CD4-positive, CD25-positive, alpha-beta regulatory T cell (primary cell): Measurements from ENCODE around the gene CCNB2. TPM values are rescaled to one million over a fixed set of nuclear protein-coding genes. Genes with fewer than 3 reads are reported as not detected.
"Not testable (repeated sequence)": the region's sequence is repeated elsewhere in the genome, so short reads cannot be mapped to it uniquely, and the experiment has no call there.

ENCODE experiments used
- ATAC-seq, 2 donors: fragments of 150-1000 bp; cut with Tn5 transposase; one replicate each; pipeline ENCODE4 v1.10.0; 2021; ENCODE audit warnings: low read depth in 2 of 2, moderate number of reproducible peaks in 2 of 2, moderate library complexity in 1 of 2
- DNase-seq, 3 donors: peaks; one replicate each; pipeline versions ENCODE4 v3.0.0 to v3.0.0-alpha.2; 2012 to 2022; ENCODE audit warnings: mixed read lengths in 1 of 3
- H3K27ac ChIP-seq: one replicate; pipeline ENCODE4 v1.7.0; 2013; ENCODE audit warnings: mild to moderate bottlenecking, low read length; ENCODE audit not compliant: insufficient read depth, poor library complexity, severe bottlenecking
- H3K27me3 ChIP-seq: one replicate; pipeline ENCODE4 v1.7.0; 2013; ENCODE audit warnings: low read length; ENCODE audit not compliant: control insufficient read depth, insufficient read depth
- H3K36me3 ChIP-seq: one replicate; pipeline ENCODE4 v1.7.0; 2013; ENCODE audit warnings: mild to moderate bottlenecking, low read length, moderate library complexity; ENCODE audit not compliant: control insufficient read depth, insufficient read depth
- H3K4me1 ChIP-seq: 2 replicates; pipeline ENCODE4 v1.7.0; 2013; ENCODE audit warnings: mild to moderate bottlenecking, low read length; ENCODE audit not compliant: insufficient read depth, control insufficient read depth, poor library complexity, severe bottlenecking
- H3K4me3 ChIP-seq: one replicate; pipeline ENCODE4 v1.7.0; 2013; ENCODE audit warnings: low read depth, mild to moderate bottlenecking, low read length, moderate library complexity
- H3K9me3 ChIP-seq, 2 experiments: 1 replicate in 1 of 2; 2 replicates in 1 of 2; pipeline ENCODE4 v1.7.0; 2013; ENCODE audit warnings: low read length in 2 of 2, mild to moderate bottlenecking in 1 of 2, moderate library complexity in 1 of 2; ENCODE audit not compliant: control insufficient read depth in 2 of 2
- H3K27ac Mint-ChIP-seq, 3 donors: one replicate each; pipeline ENCODE4 v1.8.0; 2020 to 2022; ENCODE audit warnings: mild to moderate bottlenecking in 3 of 3, mixed read lengths in 3 of 3, moderate library complexity in 2 of 3
- H3K27me3 Mint-ChIP-seq: one replicate; pipeline ENCODE4 v1.8.0; 2022; ENCODE audit warnings: mild to moderate bottlenecking, mixed read lengths
- H3K36me3 Mint-ChIP-seq: one replicate; pipeline ENCODE4 v1.8.0; 2020; ENCODE audit warnings: mixed read lengths
- H3K4me1 Mint-ChIP-seq, 4 donors: one replicate each; pipeline ENCODE4 v1.8.0; 2020 to 2022; ENCODE audit warnings: mixed read lengths in 4 of 4, mild to moderate bottlenecking in 1 of 4
- H3K4me3 Mint-ChIP-seq, 4 donors: one replicate each; pipeline ENCODE4 v1.8.0; 2020 to 2022; ENCODE audit warnings: mild to moderate bottlenecking in 4 of 4, mixed read lengths in 4 of 4, moderate library complexity in 3 of 4
- H3K9me3 Mint-ChIP-seq, 7 donors: one replicate each; pipeline ENCODE4 v1.8.0; 2020 to 2022; ENCODE audit warnings: mixed read lengths in 7 of 7, mild to moderate bottlenecking in 3 of 7, moderate library complexity in 2 of 7
- polyA plus RNA-seq, 4 donors: library from polyadenylated mRNA; unstranded; fragments of 300-500 nt; fragmentation: Illumina TruSeq; gene quantifications; one replicate each; pipeline ENCODE4 v1.2.3, GENCODE V29; 2021
- total RNA-seq: library from RNA; stranded (reverse); gene quantifications from one replicate; pipeline ENCODE4 v1.2.3, GENCODE V29; 2022

CCNB2 gene
- total and polyA plus RNA-seq, 5 donors from 2014 or later, result 1.8 to 15.9 (median 6.2) TPM

DNA sequence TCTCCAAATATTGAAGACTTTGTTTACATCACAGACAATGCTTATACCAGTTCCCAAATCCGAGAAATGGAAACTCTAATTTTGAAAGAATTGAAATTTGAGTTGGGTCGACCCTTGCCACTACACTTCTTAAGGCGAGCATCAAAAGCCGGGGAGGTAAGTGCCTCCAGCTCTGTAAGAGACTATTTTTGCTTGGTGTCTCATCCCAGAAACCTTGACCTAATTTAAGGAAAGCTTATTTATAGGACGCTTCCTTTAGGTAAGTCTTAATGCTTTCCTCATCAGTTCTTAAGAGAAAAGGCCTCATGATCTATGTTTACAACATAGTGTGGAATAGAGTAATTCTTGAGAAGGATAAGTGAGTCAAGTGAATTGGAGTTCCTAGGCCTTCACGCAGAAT is 11.8 kb downstream of the CCNB2 start:
- Mint-ChIP-seq H3K27ac (peak overlapping the region in 1 of 3 donors; percentile 0), H3K4me1 (peaks cover 0 to 10% (median 2%) of the 10 kb centered on the region in 4 donors), H3K9me3 (no peaks in the 10 kb centered on the region), H3K27me3 (no peaks in the 10 kb centered on the region), H3K4me3 (no peak overlapping the region), H3K36me3 (no peaks in the 10 kb centered on the region)
- Histone ChIP-seq H3K27me3 (no peaks in the 10 kb centered on the region), H3K4me1 (no peaks in the 10 kb centered on the region), H3K27ac (no peak overlapping the region), H3K9me3 (no peaks in the 10 kb centered on the region), H3K36me3 (peaks cover 4% of the 10 kb centered on the region), H3K4me3 (no peak overlapping the region)
- ATAC-seq (no peak), DNase-seq (no peak)

DNA sequence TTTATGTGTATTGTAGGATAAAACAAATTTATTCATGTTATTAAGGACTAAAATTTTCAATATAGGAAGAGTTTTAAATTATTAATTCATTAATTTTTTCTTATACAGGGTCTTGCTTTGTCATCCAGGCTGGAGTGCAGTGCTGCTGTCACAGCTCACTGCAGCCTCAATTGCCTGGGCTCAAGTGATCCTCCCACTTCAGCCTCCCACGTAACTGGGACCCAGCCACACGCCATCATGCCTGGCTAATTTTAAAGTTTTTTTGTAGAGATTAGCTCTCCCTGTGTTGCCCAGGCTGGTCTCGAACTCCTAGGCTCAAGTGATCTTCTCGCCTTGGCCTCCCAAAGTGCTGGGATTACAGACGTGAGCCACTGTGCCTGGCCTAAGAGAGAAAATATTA is 14.7 kb downstream of the CCNB2 start:
- Mint-ChIP-seq H3K36me3 (no peaks in the 10 kb centered on the region), H3K4me1 (peaks cover 0 to 8% (median 3%) of the 10 kb centered on the region in 4 donors), H3K9me3 (no peaks in the 10 kb centered on the region), H3K4me3 (no peak overlapping the region), H3K27me3 (no peaks in the 10 kb centered on the region), H3K27ac (peak overlapping the region in 1 of 3 donors; percentile 6)
- H3K4me1 ChIP-seq, result no peaks in the 10 kb centered on the region
- H3K9me3 ChIP-seq, result no peaks in the 10 kb centered on the region
- no peaks in the 10 kb centered on the region for H3K27me3 ChIP-seq
- ATAC-seq, result no peak
- no peak overlapping the region for H3K27ac ChIP-seq
- H3K4me3 ChIP-seq, result no peak overlapping the region
- peaks cover 4% of the 10 kb centered on the region for H3K36me3 ChIP-seq
- no peak for DNase-seq

DNA sequence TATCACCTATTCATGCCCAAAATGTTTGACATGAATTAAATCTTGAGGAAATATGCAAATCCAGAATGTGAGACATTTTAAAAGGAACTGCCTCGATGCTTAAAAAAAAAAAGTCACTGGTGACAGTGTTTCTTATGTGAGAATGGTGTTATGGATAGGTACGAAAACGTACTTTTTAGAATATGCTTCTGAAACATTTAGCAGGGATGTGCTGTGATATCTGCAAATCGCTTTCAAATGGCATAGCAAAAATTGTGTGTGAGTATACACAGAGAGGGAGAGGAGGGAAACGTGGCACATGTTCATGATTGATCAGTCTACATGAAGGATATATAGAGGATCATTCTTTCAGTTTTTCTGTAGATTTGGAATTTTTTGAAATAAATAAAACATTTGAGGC is 16.0 kb downstream of the CCNB2 start:
- Mint-ChIP-seq H3K36me3 (no peaks in the 10 kb centered on the region), H3K4me3 (peak overlapping the region in 1 of 4 donors; percentile 7)
- DNase-seq, result no peak

DNA sequence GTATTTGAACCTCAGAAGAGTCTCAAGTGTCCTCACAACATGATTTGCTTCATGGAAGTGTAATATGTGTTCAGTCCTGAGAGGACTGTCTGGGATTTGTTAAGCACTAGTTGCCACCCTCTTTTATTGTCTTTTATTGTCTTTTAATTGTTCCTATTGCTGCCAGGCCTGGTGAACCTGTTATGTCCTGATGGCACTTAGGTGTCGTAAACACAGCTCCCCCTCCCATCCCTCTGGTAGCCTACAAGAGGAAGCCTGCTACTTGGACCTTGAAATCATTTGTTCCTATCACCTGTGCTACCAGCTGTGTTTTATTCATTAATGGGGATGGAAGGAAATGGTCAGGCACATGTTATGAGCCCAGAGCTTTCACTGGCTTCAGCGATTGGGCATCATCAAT is 19.3 kb downstream of the CCNB2 start:
- peak overlapping the region in 2 of 3 donors; percentile 15 to 32 for H3K27ac Mint-ChIP-seq
- no peak for DNase-seq
- Histone ChIP-seq H3K36me3 (no peaks in the 10 kb centered on the region), H3K4me1 (no peaks in the 10 kb centered on the region), H3K4me3 (no peak overlapping the region), H3K9me3 (no peaks in the 10 kb centered on the region), H3K27me3 (no peaks in the 10 kb centered on the region), H3K27ac (no peak overlapping the region)
- H3K4me1 Mint-ChIP-seq, result peaks cover 0 to 20% (median 6%) of the 10 kb centered on the region in 4 donors
- peaks cover 9% of the 10 kb centered on the region for H3K36me3 Mint-ChIP-seq
- no peak overlapping the region for H3K4me3 Mint-ChIP-seq
- H3K27me3 Mint-ChIP-seq, result no peaks in the 10 kb centered on the region
- peaks cover 0 to 5% (median 0%) of the 10 kb centered on the region in 7 donors for H3K9me3 Mint-ChIP-seq
- ATAC-seq, result no peak

More for the DNA sequence above, 16.0 kb downstream of the CCNB2 start:
- H3K9me3 ChIP-seq, result no peaks in the 10 kb centered on the region
- H3K4me1 Mint-ChIP-seq, result peaks cover 0 to 8% (median 3%) of the 10 kb centered on the region in 4 donors
- ATAC-seq, result no peak
- H3K36me3 ChIP-seq, result peaks cover 4% of the 10 kb centered on the region
- no peak overlapping the region for H3K4me3 ChIP-seq
- H3K27me3 Mint-ChIP-seq, result no peaks in the 10 kb centered on the region
- H3K27ac ChIP-seq, result no peak overlapping the region
- no peaks in the 10 kb centered on the region for H3K9me3 Mint-ChIP-seq
- H3K4me1 ChIP-seq, result no peaks in the 10 kb centered on the region
- H3K27me3 ChIP-seq, result no peaks in the 10 kb centered on the region
- peak overlapping the region in 1 of 3 donors; percentile 6 for H3K27ac Mint-ChIP-seq

DNA sequence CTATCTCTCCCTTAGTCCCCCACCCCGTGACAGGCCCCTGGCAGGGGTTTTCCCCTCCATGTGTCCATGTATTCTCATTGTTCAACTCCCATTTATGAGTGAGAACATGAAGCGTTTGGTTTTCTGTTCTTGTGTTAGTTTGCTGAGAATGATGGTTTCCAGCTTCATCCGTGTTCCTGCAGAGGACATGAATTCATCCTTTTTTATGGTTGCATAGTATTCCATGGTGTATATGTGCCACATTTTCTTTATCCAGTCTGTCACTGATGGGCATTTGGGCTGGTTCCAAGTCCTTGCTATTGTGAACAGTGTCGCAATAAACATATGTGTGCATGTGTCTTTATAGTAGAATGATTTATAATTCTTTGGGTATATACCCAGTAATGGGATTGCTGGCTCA is 20.7 kb downstream of the CCNB2 start:
- not testable (repeated sequence) for H3K27me3 Mint-ChIP-seq, H3K9me3 ChIP-seq, H3K4me3 Mint-ChIP-seq, H3K27ac ChIP-seq, H3K4me3 ChIP-seq, H3K27me3 ChIP-seq, H3K4me1 ChIP-seq, H3K36me3 Mint-ChIP-seq, DNase-seq, H3K36me3 ChIP-seq, ATAC-seq
- peaks cover 0 to 15% (median 7%) of the 10 kb centered on the region in 4 donors for H3K4me1 Mint-ChIP-seq
- H3K9me3 Mint-ChIP-seq, result peaks cover 0 to 11% (median 5%) of the 10 kb centered on the region in 7 donors
- H3K27ac Mint-ChIP-seq, result peak overlapping the region in 2 of 3 donors; percentile 20 to 41

DNA sequence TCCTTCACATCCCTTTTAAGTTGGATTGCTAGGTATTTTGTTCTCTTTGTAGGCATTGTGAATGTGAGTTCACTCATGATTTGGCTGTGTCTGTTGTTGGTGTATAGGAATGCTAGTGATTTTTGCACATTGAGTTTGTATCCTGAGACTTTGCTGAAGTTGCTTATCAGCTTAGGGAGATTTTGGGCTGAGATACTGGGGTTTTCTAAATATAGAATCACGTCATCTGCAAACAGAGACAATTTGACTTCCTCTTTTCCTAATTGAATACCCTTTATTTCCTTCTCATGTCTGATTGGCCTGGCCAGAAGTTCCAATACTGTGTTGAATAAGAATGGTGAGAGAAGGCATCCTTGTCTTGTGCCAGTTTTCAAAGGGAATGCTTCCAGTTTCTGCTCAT is 22.3 kb downstream of the CCNB2 start:
- not testable (repeated sequence) for H3K27me3 ChIP-seq, H3K27ac ChIP-seq, H3K4me3 ChIP-seq, H3K27ac Mint-ChIP-seq, DNase-seq, ATAC-seq, H3K9me3 ChIP-seq, H3K27me3 Mint-ChIP-seq, H3K4me3 Mint-ChIP-seq, H3K4me1 ChIP-seq, H3K36me3 ChIP-seq, H3K36me3 Mint-ChIP-seq
- Mint-ChIP-seq H3K9me3 (peaks cover 0 to 11% (median 5%) of the 10 kb centered on the region in 7 donors), H3K4me1 (peaks cover 0 to 15% (median 5%) of the 10 kb centered on the region in 4 donors)

DNA sequence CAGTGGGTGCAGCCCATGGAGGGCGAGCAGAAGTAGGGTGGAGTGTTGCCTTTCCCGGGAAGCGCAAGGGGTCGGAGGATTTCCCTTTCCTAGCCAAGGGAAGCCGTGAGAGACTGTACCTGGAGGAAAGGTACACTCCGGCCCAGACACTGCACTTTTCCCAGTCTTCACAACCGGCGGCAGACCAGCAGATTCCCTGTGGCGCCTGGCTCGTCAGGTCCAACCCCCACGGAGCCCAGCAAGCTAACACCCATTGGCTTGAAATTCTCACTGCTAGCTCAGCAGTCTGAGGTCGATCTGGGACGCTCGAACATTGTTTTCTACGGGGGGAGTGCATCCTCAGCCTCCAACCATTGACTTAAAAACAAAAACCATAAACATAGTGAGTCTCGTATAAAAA is 26.5 kb downstream of the CCNB2 start:
- H3K36me3 Mint-ChIP-seq, result peaks cover 9% of the 10 kb centered on the region
- H3K9me3 Mint-ChIP-seq, result peaks cover 0 to 11% (median 5%) of the 10 kb centered on the region in 7 donors
- H3K4me1 Mint-ChIP-seq, result peaks cover 0 to 15% (median 5%) of the 10 kb centered on the region in 4 donors
- Histone ChIP-seq H3K27ac (no peak overlapping the region), H3K36me3 (no peaks in the 10 kb centered on the region), H3K9me3 (peaks cover 0 to 2% of the 10 kb centered on the region in 2 experiments), H3K4me3 (no peak overlapping the region), H3K27me3 (no peaks in the 10 kb centered on the region), H3K4me1 (no peaks in the 10 kb centered on the region)
- no peak overlapping the region for H3K4me3 Mint-ChIP-seq
- DNase-seq (no peak), ATAC-seq (no peak)
- H3K27ac Mint-ChIP-seq, result no peak overlapping the region
- H3K27me3 Mint-ChIP-seq, result no peaks in the 10 kb centered on the region

DNA sequence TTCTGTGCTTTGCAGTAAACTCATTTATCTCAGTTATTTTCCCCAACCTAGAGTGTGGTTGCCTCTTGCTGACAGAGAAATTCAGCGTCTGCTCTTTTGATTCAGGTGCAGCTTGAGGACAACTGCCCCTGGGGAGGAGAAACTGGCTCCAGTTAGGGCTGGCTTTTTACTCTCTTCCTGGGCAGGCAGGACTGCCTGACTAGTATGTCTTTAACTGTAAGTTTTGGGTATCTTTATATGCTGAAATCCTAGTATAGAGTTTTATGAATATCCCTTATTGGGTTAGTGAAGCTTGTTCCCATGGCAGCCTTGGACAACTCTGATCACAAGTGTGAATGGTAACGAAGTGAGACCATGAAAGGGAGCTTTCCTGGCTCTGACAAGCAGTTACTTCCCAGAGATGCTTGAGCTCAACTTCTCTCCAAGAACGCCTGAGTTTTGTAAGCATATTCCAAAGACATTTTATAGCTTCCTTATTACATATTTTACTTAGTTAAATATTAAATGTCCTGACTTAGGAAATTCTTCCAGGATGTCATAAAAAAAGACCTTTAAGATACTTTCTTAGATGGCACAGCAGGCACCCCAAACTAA is 27.1 kb downstream of the CCNB2 start:
- Histone ChIP-seq H3K36me3 (no peaks in the 10 kb centered on the region), H3K9me3 (peaks cover 0 to 2% of the 10 kb centered on the region in 2 experiments), H3K27me3 (no peaks in the 10 kb centered on the region), H3K27ac (no peak overlapping the region), H3K4me1 (no peaks in the 10 kb centered on the region), H3K4me3 (no peak overlapping the region)
- Mint-ChIP-seq H3K4me1 (peaks cover 0 to 15% (median 6%) of the 10 kb centered on the region in 4 donors), H3K36me3 (peaks cover 7% of the 10 kb centered on the region), H3K4me3 (no peak overlapping the region), H3K9me3 (peaks cover 0 to 11% (median 5%) of the 10 kb centered on the region in 7 donors), H3K27ac (no peak overlapping the region), H3K27me3 (no peaks in the 10 kb centered on the region)
- DNase-seq (no peak), ATAC-seq (no peak)
